ENCODE measurements around the gene LRRC3C. TPM values are rescaled to one million over a fixed set of nuclear protein-coding genes. Genes with fewer than 3 reads are reported as not detected.
"Not testable (repeated sequence)": the region's sequence is repeated elsewhere in the genome, so short reads cannot be mapped to it uniquely, and the experiment has no call there.

The LRRC3C gene
- polyA plus RNA-seq, 1 donor from 2014 or later: not detected

GRCh38 chr17:39944393-39944711 lies 16.8 kb downstream of the LRRC3C start:
- Histone ChIP-seq H3K27ac (ENCODE audit: low read length) (no peak overlapping the region), H3K79me2 (replicated peaks; ENCODE audit: insufficient read depth, low read length) (no peaks in the 10 kb centered on the region), H3K4me3 (ENCODE audit: low read length) (no peak overlapping the region), H3K36me3 (ENCODE audit: insufficient read depth, low read length) (no peaks in the 10 kb centered on the region), H3K4me2 (ENCODE audit: low read length) (no peak overlapping the region), H3F3A (ENCODE audit: insufficient read depth, low read length, poor library complexity, severe bottlenecking) (no peaks in the 10 kb centered on the region), H3K27me3 (ENCODE audit: insufficient read depth, low read depth, low read length) (no peaks in the 10 kb centered on the region), H4K20me1 (ENCODE audit: insufficient read depth) (no peaks in the 10 kb centered on the region), H3K9ac (ENCODE audit: low read length) (no peak overlapping the region), H3K9me3 (ENCODE audit: low read length) (no peaks in the 10 kb centered on the region), H2AFZ (ENCODE audit: low read depth, low read length) (no peak overlapping the region), H3K9me2 (ENCODE audit: insufficient read depth, low read length) (no peaks in the 10 kb centered on the region)
- no peak for TF ChIP-seq EP300 (conservative IDR thresholded peaks at IDR 0.05; ENCODE audit: poor library complexity, severe bottlenecking)
- TF ChIP-seq POLR2AphosphoS5 (IDR thresholded peaks at IDR 0.05): no peak
- TF ChIP-seq MXI1 (conservative IDR thresholded peaks at IDR 0.05; ENCODE audit: poor library complexity, severe bottlenecking): no peak
- TF ChIP-seq REST (IDR thresholded peaks at IDR 0.05; ENCODE audit: borderline replicate concordance): no peak
- TF ChIP-seq SMC3 (conservative IDR thresholded peaks at IDR 0.05; ENCODE audit: poor library complexity): no peak
- TF ChIP-seq EZH2 (IDR thresholded peaks at IDR 0.05; ENCODE audit: borderline replicate concordance, insufficient read depth, low read length, poor library complexity, severe bottlenecking): no peak
- TF ChIP-seq TAF1 (IDR thresholded peaks at IDR 0.05; ENCODE audit: low read depth): no peak
- TF ChIP-seq RAD21 (conservative IDR thresholded peaks at IDR 0.05): no peak
- no peak for TF ChIP-seq CTCF (IDR thresholded peaks at IDR 0.05; ENCODE audit: poor library complexity, severe bottlenecking)

- Histone ChIP-seq H3F3A (ENCODE audit: insufficient read depth, low read length, poor library complexity, severe bottlenecking) (no peaks in the 10 kb centered on the region), H3K9me3 (ENCODE audit: low read length) (no peaks in the 10 kb centered on the region), H2AFZ (ENCODE audit: low read depth, low read length) (no peak overlapping the region), H3K4me2 (ENCODE audit: low read length) (no peak overlapping the region), H3K79me2 (replicated peaks; ENCODE audit: insufficient read depth, low read length) (no peaks in the 10 kb centered on the region), H3K27me3 (ENCODE audit: insufficient read depth, low read depth, low read length) (no peaks in the 10 kb centered on the region), H4K20me1 (ENCODE audit: insufficient read depth) (no peaks in the 10 kb centered on the region), H3K9me2 (ENCODE audit: insufficient read depth, low read length) (no peaks in the 10 kb centered on the region), H3K27ac (ENCODE audit: low read length) (no peak overlapping the region), H3K4me3 (ENCODE audit: low read length) (no peak overlapping the region), H3K36me3 (ENCODE audit: insufficient read depth, low read length) (no peaks in the 10 kb centered on the region), H3K9ac (ENCODE audit: low read length) (no peak overlapping the region)
- TF ChIP-seq SMC3 (conservative IDR thresholded peaks at IDR 0.05; ENCODE audit: poor library complexity): no peak
- TF ChIP-seq REST (IDR thresholded peaks at IDR 0.05; ENCODE audit: borderline replicate concordance): no peak
- no peak for TF ChIP-seq CTCF (IDR thresholded peaks at IDR 0.05; ENCODE audit: poor library complexity, severe bottlenecking)
- no peak for TF ChIP-seq POLR2AphosphoS5 (IDR thresholded peaks at IDR 0.05)
- TF ChIP-seq MXI1 (conservative IDR thresholded peaks at IDR 0.05; ENCODE audit: poor library complexity, severe bottlenecking): no peak
These were observed 19.2 kb downstream of the LRRC3C start for GRCh38 chr17:39946551-39947330.

GRCh38 chr17:39948489-39948828 lies 20.9 kb downstream of the LRRC3C start:
- not testable (repeated sequence) for H3K9me2 ChIP-seq (ENCODE audit: insufficient read depth, low read length); H3K4me3 ChIP-seq (ENCODE audit: low read length); H3K4me2 ChIP-seq (ENCODE audit: low read length); H2AFZ ChIP-seq (ENCODE audit: low read depth, low read length); H3K27ac ChIP-seq (ENCODE audit: low read length); H3K79me2 ChIP-seq (replicated peaks; ENCODE audit: insufficient read depth, low read length); H3K9me3 ChIP-seq (ENCODE audit: low read length); H3F3A ChIP-seq (ENCODE audit: insufficient read depth, low read length, poor library complexity, severe bottlenecking); H3K36me3 ChIP-seq (ENCODE audit: insufficient read depth, low read length); H3K9ac ChIP-seq (ENCODE audit: low read length); H4K20me1 ChIP-seq (ENCODE audit: insufficient read depth); H3K27me3 ChIP-seq (ENCODE audit: insufficient read depth, low read depth, low read length)

Data from neural cell (in vitro differentiated cells).